HepG2 (cell line): Measurements from ENCODE around the gene KCND1. TPM values are rescaled to one million over a fixed set of nuclear protein-coding genes. Genes with fewer than 3 reads are reported as not detected.

Experiments
- DPF2 ChIP-seq: sonication (generic); formaldehyde crosslinking; IDR thresholded peaks from 2 replicates; pipeline ENCODE4 v1.4.0; 2020; ENCODE audit warnings: mild to moderate bottlenecking, low read depth, missing genetic modification reagents, borderline replicate concordance
- DR1 ChIP-seq: sonication (generic); formaldehyde crosslinking; IDR thresholded peaks from 2 replicates; pipeline ENCODE4 v1.8.0; 2021; ENCODE audit warnings: mild to moderate bottlenecking, missing genetic modification reagents, inconsistent platforms
- HNRNPK ChIP-seq: fragments of 200-400 bp; formaldehyde crosslinking; IDR thresholded peaks from 2 replicates; pipeline ENCODE4 v1.6.1; 2018; ENCODE audit warnings: low read length, low read depth, moderate library complexity, mild to moderate bottlenecking; ENCODE audit not compliant: poor library complexity, severe bottlenecking
- IKZF1 ChIP-seq: fragments of 450-650 bp; IDR thresholded peaks from 2 replicates; pipeline ENCODE4 v1.7.1; 2016
- KDM5B ChIP-seq: sonication (generic); formaldehyde crosslinking; IDR thresholded peaks from 2 replicates; pipeline ENCODE4 v1.4.0; 2020; ENCODE audit warnings: missing genetic modification reagents, mild to moderate bottlenecking, borderline replicate concordance
- KMT2A ChIP-seq: sonication (generic); formaldehyde crosslinking; IDR thresholded peaks from 2 replicates; pipeline ENCODE4 v1.4.0; 2020; ENCODE audit warnings: missing genetic modification reagents
- MXD4 ChIP-seq: IDR thresholded peaks from 2 replicates; pipeline ENCODE4 v1.6.1; 2016; ENCODE audit warnings: mild to moderate bottlenecking, missing biosample characterization, missing genetic modification reagents
- NFIB ChIP-seq: sonication (generic); formaldehyde crosslinking; IDR thresholded peaks from 2 replicates; pipeline ENCODE4 v1.9.0; 2021; ENCODE audit warnings: missing genetic modification reagents, mild to moderate bottlenecking, borderline replicate concordance
- NKX3-1 ChIP-seq: sonication (generic); formaldehyde crosslinking; IDR thresholded peaks from 2 replicates; pipeline ENCODE4 v1.5.0; 2020; ENCODE audit warnings: missing genetic modification reagents
- RARA ChIP-seq: IDR thresholded peaks from 2 replicates; pipeline ENCODE4 v1.6.1; 2016; ENCODE audit warnings: missing genetic modification reagents, missing compliant biosample characterization
- SAFB2 ChIP-seq: sonication (generic); formaldehyde crosslinking; IDR thresholded peaks from 2 replicates; pipeline ENCODE4 v1.5.1; 2020; ENCODE audit warnings: missing genetic modification reagents, low read depth, mild to moderate bottlenecking, borderline replicate concordance
- SUZ12 ChIP-seq: fragments of 150-350 bp; IDR thresholded peaks from 2 replicates; pipeline ENCODE4 v1.6.1; 2014; ENCODE audit warnings: low read depth, low read length
- ZBTB34 ChIP-seq: sonication (generic); formaldehyde crosslinking; IDR thresholded peaks from 2 replicates; pipeline ENCODE4 v1.8.0; 2022; ENCODE audit warnings: mild to moderate bottlenecking, missing genetic modification reagents
- ZEB1 ChIP-seq: IDR thresholded peaks from 2 replicates; pipeline ENCODE4 v1.6.1; 2012; ENCODE audit warnings: mild to moderate bottlenecking, low read depth, inconsistent platforms; ENCODE audit not compliant: insufficient replicate concordance
- ZNF207 ChIP-seq: fragments of 450-650 bp; IDR thresholded peaks from 2 replicates; pipeline ENCODE4 v1.6.1; 2016; ENCODE audit warnings: antibody characterized with exemption, borderline replicate concordance
- ZNF629 ChIP-seq: sonication (generic); formaldehyde crosslinking; conservative IDR thresholded peaks from 2 replicates; pipeline ENCODE4 v1.5.0; 2020; ENCODE audit warnings: missing genetic modification reagents
- polyA plus RNA-seq, 8 experiments: library from polyadenylated mRNA; depleted of rRNA in 3 of 8; stranded (reverse) in 7 of 8; unstranded in 1 of 8; fragments of >200 nt; fragmentation: Illumina TruSeq in 4 of 8; extraction: Trizol in 4 of 8; gene quantifications; 2 replicates each; pipeline versions ENCODE4 v1.2.1 to v1.2.3, GENCODE V29; 2011 to 2016; ENCODE audit warnings: low read depth in 4 of 8, missing spikeins in 1 of 8, mixed read lengths in 1 of 8; ENCODE audit not compliant: insufficient read depth in 1 of 8
- total RNA-seq, 5 experiments: library from RNA; depleted of rRNA; stranded (reverse); fragments of >200 nt; fragmentation: Illumina TruSeq; extraction: Trizol; gene quantifications; 2 replicates each; pipeline ENCODE4 v1.2.3, GENCODE V29; 2016; ENCODE audit warnings: low read depth in 1 of 5
- TF ChIP-seq, protein P1 (sequence below): sonication (generic); formaldehyde crosslinking; IDR thresholded peaks from 2 replicates; pipeline ENCODE4 v1.5.1; 2020; ENCODE audit warnings: missing genetic modification reagents, mild to moderate bottlenecking, borderline replicate concordance
- TF ChIP-seq, protein P2 (sequence below): sonication (generic); formaldehyde crosslinking; conservative IDR thresholded peaks from 2 replicates; pipeline ENCODE4 v1.5.0; 2020; ENCODE audit warnings: missing genetic modification reagents
- TF ChIP-seq, protein P3 (sequence below): sonication (generic); formaldehyde crosslinking; IDR thresholded peaks from 2 replicates; pipeline ENCODE4 v1.5.1; 2020; ENCODE audit warnings: mild to moderate bottlenecking, missing genetic modification reagents, borderline replicate concordance

KCND1 gene
- total and polyA plus RNA-seq, 2 of the 13 experiments (the other 11 are each of a cell fraction or from before 2014, with no cell fraction given): 0.07 to 0.30 TPM

DNA sequence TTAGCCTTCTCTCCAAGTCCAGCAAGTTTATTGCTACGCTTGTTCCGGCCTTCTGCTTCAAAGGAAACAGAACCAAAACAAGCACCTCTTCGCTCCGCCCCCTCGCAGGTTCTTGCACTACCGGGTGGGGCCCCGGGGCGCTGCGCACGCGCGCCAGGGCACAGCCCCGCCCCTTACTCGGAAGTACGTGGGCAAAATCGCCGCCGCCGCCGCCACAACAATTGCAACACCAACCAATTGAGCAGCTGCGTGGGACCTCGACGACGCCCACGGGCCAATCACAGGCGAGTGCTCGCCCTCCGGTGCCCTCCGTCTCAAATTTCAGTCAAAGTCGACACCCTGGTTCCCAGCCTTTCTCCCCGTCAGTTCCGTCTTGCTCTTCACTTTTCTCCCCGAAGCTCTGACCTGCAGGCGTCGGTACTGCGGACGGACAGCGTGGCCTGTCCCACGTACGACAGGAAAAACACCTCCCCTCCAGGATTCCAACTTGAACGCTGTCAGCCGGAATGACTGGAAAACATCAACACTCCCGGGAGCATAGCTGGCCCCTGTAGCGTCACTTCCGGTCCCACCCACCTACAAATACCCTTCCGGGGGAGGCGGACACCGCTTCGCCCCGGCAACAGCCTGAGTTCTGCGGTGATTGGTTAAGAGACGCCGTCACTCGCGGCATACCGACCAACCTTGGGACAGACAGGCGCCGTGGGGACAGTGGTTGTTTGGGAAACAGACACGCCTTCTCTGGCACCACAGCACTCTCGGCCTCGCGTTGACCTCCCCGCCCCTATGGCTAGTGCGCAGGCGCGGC, 13.6 kb downstream of the KCND1 start (continued):
- TF ChIP-seq SAFB2 (CRISPR knock-in tag) (no peak; the same call in 1 of the 2 replicates), HNRNPK (no peak), DR1 (0 out of 2 replicates have a peak, but pooled peaks have one; percentile 38), ZNF207 (no peak), NKX3-1 (CRISPR knock-in tag) (no peak), NFIB (CRISPR knock-in tag) (no peak), MXD4 (CRISPR knock-in tag) (no peak), SUZ12 (no peak), KMT2A (CRISPR knock-in tag) (no peak), ZBTB34 (CRISPR knock-in tag) (no peak), ZNF629 (no peak), KDM5B (CRISPR knock-in tag) (no peak), DPF2 (CRISPR knock-in tag) (no peak), ZEB1 (no peak), IKZF1 (no peak), RARA (CRISPR knock-in tag) (0 out of 2 replicates have a peak, but pooled peaks have one; percentile 12)
- TF ChIP-seq, protein P1, sequence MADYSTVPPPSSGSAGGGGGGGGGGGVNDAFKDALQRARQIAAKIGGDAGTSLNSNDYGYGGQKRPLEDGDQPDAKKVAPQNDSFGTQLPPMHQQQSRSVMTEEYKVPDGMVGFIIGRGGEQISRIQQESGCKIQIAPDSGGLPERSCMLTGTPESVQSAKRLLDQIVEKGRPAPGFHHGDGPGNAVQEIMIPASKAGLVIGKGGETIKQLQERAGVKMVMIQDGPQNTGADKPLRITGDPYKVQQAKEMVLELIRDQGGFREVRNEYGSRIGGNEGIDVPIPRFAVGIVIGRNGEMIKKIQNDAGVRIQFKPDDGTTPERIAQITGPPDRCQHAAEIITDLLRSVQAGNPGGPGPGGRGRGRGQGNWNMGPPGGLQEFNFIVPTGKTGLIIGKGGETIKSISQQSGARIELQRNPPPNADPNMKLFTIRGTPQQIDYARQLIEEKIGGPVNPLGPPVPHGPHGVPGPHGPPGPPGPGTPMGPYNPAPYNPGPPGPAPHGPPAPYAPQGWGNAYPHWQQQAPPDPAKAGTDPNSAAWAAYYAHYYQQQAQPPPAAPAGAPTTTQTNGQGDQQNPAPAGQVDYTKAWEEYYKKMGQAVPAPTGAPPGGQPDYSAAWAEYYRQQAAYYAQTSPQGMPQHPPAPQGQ (CRISPR knock-in tag): no peak
- TF ChIP-seq, protein P2, sequence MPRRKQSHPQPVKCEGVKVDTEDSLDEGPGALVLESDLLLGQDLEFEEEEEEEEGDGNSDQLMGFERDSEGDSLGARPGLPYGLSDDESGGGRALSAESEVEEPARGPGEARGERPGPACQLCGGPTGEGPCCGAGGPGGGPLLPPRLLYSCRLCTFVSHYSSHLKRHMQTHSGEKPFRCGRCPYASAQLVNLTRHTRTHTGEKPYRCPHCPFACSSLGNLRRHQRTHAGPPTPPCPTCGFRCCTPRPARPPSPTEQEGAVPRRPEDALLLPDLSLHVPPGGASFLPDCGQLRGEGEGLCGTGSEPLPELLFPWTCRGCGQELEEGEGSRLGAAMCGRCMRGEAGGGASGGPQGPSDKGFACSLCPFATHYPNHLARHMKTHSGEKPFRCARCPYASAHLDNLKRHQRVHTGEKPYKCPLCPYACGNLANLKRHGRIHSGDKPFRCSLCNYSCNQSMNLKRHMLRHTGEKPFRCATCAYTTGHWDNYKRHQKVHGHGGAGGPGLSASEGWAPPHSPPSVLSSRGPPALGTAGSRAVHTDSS: no peak
- TF ChIP-seq, protein P3, sequence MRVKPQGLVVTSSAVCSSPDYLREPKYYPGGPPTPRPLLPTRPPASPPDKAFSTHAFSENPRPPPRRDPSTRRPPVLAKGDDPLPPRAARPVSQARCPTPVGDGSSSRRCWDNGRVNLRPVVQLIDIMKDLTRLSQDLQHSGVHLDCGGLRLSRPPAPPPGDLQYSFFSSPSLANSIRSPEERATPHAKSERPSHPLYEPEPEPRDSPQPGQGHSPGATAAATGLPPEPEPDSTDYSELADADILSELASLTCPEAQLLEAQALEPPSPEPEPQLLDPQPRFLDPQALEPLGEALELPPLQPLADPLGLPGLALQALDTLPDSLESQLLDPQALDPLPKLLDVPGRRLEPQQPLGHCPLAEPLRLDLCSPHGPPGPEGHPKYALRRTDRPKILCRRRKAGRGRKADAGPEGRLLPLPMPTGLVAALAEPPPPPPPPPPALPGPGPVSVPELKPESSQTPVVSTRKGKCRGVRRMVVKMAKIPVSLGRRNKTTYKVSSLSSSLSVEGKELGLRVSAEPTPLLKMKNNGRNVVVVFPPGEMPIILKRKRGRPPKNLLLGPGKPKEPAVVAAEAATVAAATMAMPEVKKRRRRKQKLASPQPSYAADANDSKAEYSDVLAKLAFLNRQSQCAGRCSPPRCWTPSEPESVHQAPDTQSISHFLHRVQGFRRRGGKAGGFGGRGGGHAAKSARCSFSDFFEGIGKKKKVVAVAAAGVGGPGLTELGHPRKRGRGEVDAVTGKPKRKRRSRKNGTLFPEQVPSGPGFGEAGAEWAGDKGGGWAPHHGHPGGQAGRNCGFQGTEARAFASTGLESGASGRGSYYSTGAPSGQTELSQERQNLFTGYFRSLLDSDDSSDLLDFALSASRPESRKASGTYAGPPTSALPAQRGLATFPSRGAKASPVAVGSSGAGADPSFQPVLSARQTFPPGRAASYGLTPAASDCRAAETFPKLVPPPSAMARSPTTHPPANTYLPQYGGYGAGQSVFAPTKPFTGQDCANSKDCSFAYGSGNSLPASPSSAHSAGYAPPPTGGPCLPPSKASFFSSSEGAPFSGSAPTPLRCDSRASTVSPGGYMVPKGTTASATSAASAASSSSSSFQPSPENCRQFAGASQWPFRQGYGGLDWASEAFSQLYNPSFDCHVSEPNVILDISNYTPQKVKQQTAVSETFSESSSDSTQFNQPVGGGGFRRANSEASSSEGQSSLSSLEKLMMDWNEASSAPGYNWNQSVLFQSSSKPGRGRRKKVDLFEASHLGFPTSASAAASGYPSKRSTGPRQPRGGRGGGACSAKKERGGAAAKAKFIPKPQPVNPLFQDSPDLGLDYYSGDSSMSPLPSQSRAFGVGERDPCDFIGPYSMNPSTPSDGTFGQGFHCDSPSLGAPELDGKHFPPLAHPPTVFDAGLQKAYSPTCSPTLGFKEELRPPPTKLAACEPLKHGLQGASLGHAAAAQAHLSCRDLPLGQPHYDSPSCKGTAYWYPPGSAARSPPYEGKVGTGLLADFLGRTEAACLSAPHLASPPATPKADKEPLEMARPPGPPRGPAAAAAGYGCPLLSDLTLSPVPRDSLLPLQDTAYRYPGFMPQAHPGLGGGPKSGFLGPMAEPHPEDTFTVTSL (CRISPR knock-in tag): no peak
